ENCODE results near the gene SMYD5.

The SMYD5 gene

GRCh38 chr2:73239776-73240175 lies 25.7 kb downstream of the SMYD5 start:
- peak; percentile 88 for DNase-seq (ENCODE audit: low read depth)
- no peak overlapping the region for H3K4me3 ChIP-seq (replicated peaks; ENCODE audit: low read depth, low read length)

GRCh38 chr2:73243884-73244570 lies 30.0 kb downstream of the SMYD5 start:
- peak; percentile 73 for DNase-seq (ENCODE audit: low read depth)
- TF ChIP-seq CTCF (IDR thresholded peaks at IDR 0.05; ENCODE audit: low read length, missing control alignments): no peak
- no peak overlapping the region for H3K4me3 ChIP-seq (replicated peaks; ENCODE audit: low read depth, low read length)

More at GRCh38 chr2:73239776-73240175, 25.7 kb downstream of the SMYD5 start:
- no peak for TF ChIP-seq CTCF (IDR thresholded peaks at IDR 0.05; ENCODE audit: low read length, missing control alignments)

GRCh38 chr2:73244580-73244979 lies 30.5 kb downstream of the SMYD5 start:
- no peak for TF ChIP-seq CTCF (IDR thresholded peaks at IDR 0.05; ENCODE audit: low read length, missing control alignments)
- no peak for DNase-seq (ENCODE audit: low read depth)
- H3K4me3 ChIP-seq (replicated peaks; ENCODE audit: low read depth, low read length): no peak overlapping the region

DNA sequence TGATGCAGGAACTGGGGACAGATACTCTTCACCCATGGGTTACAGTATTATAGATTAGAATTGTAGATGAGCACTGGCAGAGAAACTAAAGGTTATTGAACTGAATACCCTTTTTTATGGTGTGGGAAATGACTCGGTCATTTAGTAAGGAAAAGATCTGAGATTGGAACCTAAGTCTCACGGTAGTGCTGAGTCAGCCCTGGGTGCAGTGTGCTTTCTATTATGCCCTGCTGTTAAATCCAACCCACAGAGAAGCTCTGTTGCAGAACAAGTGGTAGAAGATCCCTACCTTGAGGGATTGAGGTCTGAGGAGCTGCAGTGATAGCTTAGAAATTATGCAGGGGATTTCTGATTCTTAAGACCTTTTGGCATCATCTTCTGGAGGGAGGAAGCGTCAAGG lies 32.8 kb downstream of the SMYD5 start:
- no peak for DNase-seq (ENCODE audit: low read depth)
- TF ChIP-seq CTCF (IDR thresholded peaks at IDR 0.05; ENCODE audit: low read length, missing control alignments): no peak
- no peak overlapping the region for H3K4me3 ChIP-seq (replicated peaks; ENCODE audit: low read depth, low read length)

GRCh38 chr2:73249636-73250035 lies 35.6 kb downstream of the SMYD5 start:
- TF ChIP-seq CTCF (IDR thresholded peaks at IDR 0.05; ENCODE audit: low read length, missing control alignments): no peak
- no peak for DNase-seq (ENCODE audit: low read depth)
- H3K4me3 ChIP-seq (replicated peaks; ENCODE audit: low read depth, low read length): no peak overlapping the region

DNA sequence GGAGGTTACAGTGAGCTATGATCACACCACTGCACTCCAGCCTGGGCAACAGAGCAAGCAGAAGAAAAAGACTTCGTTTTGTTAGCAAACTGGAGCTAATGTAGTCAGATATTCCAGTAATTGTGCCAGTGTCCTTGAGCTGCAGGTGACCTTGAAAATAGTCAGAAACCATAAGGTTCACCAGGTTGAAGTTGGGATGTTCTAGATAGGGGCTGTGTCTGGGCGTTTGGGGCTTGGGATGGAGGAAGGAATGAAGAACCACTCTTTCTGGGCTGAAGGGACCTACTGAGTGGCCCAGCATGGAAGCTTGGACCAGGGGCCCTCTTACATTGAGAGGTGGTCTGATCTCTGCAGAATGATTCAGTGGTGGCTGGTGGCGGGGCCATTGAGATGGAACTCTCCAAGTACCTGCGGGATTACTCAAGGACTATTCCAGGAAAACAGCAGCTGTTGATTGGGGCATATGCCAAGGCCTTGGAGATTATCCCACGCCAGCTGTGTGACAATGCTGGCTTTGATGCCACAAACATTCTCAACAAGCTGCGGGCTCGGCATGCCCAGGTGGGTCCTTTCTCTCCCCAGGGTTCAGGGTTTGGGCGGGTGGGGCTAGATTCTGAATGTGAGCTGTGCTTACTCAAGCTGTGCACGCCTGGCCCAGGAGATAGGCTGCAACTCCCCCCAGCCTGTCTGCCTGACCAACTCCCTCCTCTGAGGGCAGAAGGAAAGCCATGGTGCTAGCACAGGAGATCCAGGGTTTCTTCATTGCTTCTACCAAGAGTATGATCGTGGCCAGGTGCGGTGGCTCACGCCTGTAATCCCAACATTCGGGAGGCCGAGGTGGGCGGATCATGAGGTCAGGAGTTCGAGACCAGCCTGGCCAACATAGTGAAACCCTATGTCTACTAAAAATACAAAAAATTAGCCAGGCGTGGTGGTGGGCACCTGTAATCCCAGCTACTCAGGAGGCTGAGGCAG lies 37.1 kb downstream of the SMYD5 start:
- no peak for DNase-seq (ENCODE audit: low read depth)
- H3K4me3 ChIP-seq (replicated peaks; ENCODE audit: low read depth, low read length): no peak overlapping the region
- no peak for TF ChIP-seq CTCF (IDR thresholded peaks at IDR 0.05; ENCODE audit: low read length, missing control alignments)
